GM18520 (cell line): ENCODE results near the gene EEF2KMT.
A peak's percentile ranks its signal among the peaks of the same experiment; 100 is the strongest.

Experiments
- ATAC-seq: cut with Tn5 transposase; IDR thresholded peaks from one replicate; pipeline ENCODE4 v1.9.1; 2021; ENCODE audit not compliant: unreplicated experiment

Gene EEF2KMT

GRCh38 chr16:5042574-5043171 lies 54.9 kb downstream of the EEF2KMT start:
- no peak for ATAC-seq

DNA sequence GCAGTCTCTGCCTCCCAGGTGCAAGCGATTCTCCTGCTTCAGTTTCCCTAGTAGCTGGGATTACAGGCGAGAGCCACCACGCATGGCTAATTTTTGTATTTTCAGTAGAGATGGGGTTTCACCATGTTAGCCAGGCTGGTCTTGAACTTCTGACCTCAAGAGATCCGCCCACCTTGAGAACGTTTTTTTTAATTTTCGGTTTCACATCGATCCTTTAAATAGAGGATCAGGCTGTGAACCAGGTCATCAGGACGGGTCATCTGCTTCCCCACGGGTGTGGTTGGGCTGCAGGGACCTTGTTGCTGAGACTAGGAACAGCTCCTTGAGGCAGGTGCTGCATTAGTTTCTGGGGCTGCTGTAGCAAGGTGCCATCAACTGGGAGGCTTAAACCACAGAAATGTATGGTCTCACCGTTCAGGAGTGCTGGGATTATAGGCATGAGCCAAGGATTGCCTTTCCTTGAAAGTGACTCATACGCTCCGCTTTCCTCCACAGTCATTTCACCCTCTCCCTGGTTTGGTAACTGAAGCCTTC lies 55.9 kb downstream of the EEF2KMT start:
- peak; percentile 43 for ATAC-seq

DNA sequence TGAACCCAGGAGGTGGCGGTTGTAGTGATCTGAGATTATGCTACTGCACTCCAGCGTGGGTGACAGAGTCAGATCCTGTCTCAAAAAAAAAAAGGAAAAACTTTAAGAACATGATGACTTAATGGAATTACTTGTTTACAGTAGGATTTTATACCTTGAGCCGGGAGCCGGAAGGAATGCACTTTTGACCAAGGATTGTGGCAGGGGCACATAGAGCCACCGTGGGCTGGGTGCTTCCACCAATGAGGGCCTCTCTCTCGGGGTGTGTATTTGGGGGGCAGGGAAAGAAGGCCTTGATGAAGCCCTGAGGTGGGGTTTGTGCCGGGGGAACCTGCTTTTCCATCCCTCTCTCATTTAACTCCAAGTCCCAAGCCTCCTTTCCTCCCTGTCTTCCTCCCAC lies 57.1 kb downstream of the EEF2KMT start:
- no peak for ATAC-seq

GRCh38 chr16:5036228-5037156 lies 61.1 kb downstream of the EEF2KMT start:
- no peak for ATAC-seq

DNA sequence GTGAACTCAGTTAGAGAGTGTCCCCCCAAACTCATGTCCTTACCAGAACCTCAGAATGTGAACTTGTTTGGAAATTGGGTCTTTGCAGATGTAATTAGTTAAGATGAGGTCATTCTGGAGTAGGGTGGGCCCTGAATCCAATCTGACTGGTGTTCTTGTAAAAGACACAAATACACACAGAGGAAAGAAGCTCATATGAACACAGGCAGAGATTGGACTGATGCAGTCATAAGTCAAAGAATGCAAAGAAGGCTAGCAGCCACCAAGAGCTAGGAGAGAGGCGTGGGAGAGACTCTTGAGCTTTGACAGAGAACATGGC lies 61.7 kb downstream of the EEF2KMT start:
- no peak for ATAC-seq
